ENCODE results near the gene SLC7A10.

Gene SLC7A10

DNA sequence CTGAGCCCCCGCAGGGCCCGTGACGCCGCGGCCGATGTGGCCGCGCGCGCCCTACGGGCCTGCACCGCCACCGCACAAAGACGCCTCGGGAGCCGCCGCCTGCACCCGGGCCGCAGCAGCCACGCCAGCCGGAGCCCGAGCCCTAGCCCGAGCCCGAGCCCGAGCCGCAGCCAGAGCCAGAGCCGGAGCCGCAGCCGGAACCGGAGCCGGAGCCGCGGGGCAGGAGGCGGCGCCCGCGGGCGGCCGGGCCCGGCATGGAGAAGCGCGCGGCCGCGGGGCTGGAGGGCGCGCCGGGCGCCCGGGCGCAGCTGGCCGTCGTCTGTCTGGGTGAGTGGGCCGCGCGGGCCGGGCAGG is 31.1 kb downstream of the SLC7A10 start:
- H3K9me3 ChIP-seq (ENCODE audit: insufficient read depth, low read length), result no peaks in the 10 kb centered on the region
- no peak overlapping the region for H3K4me2 ChIP-seq (ENCODE audit: low read length)
- H3K36me3 ChIP-seq (replicated peaks; ENCODE audit: low read depth, low read length), result no peaks in the 10 kb centered on the region
- no peak for TF ChIP-seq EZH2phosphoT487 (IDR thresholded peaks at IDR 0.05; ENCODE audit: low read depth)
- TF ChIP-seq, protein P1, sequence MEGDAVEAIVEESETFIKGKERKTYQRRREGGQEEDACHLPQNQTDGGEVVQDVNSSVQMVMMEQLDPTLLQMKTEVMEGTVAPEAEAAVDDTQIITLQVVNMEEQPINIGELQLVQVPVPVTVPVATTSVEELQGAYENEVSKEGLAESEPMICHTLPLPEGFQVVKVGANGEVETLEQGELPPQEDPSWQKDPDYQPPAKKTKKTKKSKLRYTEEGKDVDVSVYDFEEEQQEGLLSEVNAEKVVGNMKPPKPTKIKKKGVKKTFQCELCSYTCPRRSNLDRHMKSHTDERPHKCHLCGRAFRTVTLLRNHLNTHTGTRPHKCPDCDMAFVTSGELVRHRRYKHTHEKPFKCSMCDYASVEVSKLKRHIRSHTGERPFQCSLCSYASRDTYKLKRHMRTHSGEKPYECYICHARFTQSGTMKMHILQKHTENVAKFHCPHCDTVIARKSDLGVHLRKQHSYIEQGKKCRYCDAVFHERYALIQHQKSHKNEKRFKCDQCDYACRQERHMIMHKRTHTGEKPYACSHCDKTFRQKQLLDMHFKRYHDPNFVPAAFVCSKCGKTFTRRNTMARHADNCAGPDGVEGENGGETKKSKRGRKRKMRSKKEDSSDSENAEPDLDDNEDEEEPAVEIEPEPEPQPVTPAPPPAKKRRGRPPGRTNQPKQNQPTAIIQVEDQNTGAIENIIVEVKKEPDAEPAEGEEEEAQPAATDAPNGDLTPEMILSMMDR (IDR thresholded peaks at IDR 0.05; ENCODE audit: low read depth, low read length), result no peak
- no peaks in the 10 kb centered on the region for H3K27me3 ChIP-seq (ENCODE audit: low read depth, low read length)
- no peaks in the 10 kb centered on the region for H4K20me1 ChIP-seq (ENCODE audit: insufficient read depth, low read length)
- no peak overlapping the region for H3K4me3 ChIP-seq (ENCODE audit: low read length)
- no peak overlapping the region for H3K9ac ChIP-seq (ENCODE audit: low read length)
- H2AFZ ChIP-seq (ENCODE audit: low read depth, low read length), result no peak overlapping the region
- H3K79me2 ChIP-seq (ENCODE audit: low read length), result no peaks in the 10 kb centered on the region
- H3K4me1 ChIP-seq (ENCODE audit: low read length), result no peaks in the 10 kb centered on the region
- no peak overlapping the region for H3K27ac ChIP-seq (ENCODE audit: low read length)

DNA sequence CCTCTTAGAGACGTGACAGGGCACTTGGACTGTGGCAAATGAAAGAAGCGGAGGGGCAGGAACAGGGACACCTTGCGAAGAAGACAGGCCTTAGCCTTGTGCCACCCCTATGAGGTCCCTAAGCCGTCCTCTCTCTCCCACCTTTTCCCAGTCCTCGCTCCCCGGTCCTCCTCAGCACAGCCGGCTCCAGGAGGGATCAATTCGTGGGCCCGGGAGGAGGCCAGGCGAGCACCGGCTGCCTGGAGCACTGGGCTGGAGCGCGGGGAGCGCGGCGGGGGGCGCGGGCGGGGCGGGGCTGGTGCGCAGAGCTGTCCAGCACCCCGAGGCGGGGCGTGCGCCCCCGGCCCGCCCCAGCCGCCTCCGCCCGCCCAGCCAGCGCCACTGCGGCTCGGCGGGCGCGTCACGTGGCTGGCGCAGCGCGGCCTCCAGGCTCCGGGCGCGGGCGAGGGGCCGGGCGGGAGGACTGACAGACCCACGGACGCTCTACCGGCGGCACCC is 31.7 kb downstream of the SLC7A10 start, which contains the start of gene LRP3:
Gene LRP3, plus strand, starts transcription at position 466 of the 498 bp plus-strand sequence. CDS start 456 bp downstream, outside the sequence.
- H3K79me2 ChIP-seq (ENCODE audit: low read length), result no peaks in the 10 kb centered on the region
- TF ChIP-seq, protein P1 (IDR thresholded peaks at IDR 0.05; ENCODE audit: low read depth, low read length), result no peak
- no peak for TF ChIP-seq EZH2phosphoT487 (IDR thresholded peaks at IDR 0.05; ENCODE audit: low read depth)
- 0 out of 2 replicates have a peak, but pooled peaks cover 3% of the 10 kb centered on the region for H3K27me3 ChIP-seq (ENCODE audit: low read depth, low read length)
- no peaks in the 10 kb centered on the region for H3K4me1 ChIP-seq (ENCODE audit: low read length)
- no peak within 1 kb of the TSS for H3K4me2 ChIP-seq (ENCODE audit: low read length)
- H3K36me3 ChIP-seq (replicated peaks; ENCODE audit: low read depth, low read length), result no peaks in the 10 kb centered on the region
- H4K20me1 ChIP-seq (ENCODE audit: insufficient read depth, low read length), result no peaks in the 10 kb centered on the region
- no peak within 1 kb of the TSS for H3K4me3 ChIP-seq (ENCODE audit: low read length)
- H3K9ac ChIP-seq (ENCODE audit: low read length), result no peak within 1 kb of the TSS
- H2AFZ ChIP-seq (ENCODE audit: low read depth, low read length), result no peak within 1 kb of the TSS
- no peak within 1 kb of the TSS for H3K27ac ChIP-seq (ENCODE audit: low read length)
- no peaks in the 10 kb centered on the region for H3K9me3 ChIP-seq (ENCODE audit: insufficient read depth, low read length)

GRCh38 chr19:33193269-33193864 is 32.3 kb downstream of the SLC7A10 start:
- Histone ChIP-seq H3K4me2 (ENCODE audit: low read length) (no peak overlapping the region), H3K27ac (ENCODE audit: low read length) (no peak overlapping the region), H3K27me3 (ENCODE audit: low read depth, low read length) (0 out of 2 replicates have a peak, but pooled peaks cover 3% of the 10 kb centered on the region), H3K9ac (ENCODE audit: low read length) (no peak overlapping the region), H4K20me1 (ENCODE audit: insufficient read depth, low read length) (no peaks in the 10 kb centered on the region), H3K79me2 (ENCODE audit: low read length) (no peaks in the 10 kb centered on the region), H2AFZ (ENCODE audit: low read depth, low read length) (no peak overlapping the region), H3K4me1 (ENCODE audit: low read length) (no peaks in the 10 kb centered on the region), H3K9me3 (ENCODE audit: insufficient read depth, low read length) (no peaks in the 10 kb centered on the region), H3K36me3 (replicated peaks; ENCODE audit: low read depth, low read length) (no peaks in the 10 kb centered on the region), H3K4me3 (ENCODE audit: low read length) (no peak overlapping the region)
- TF ChIP-seq, protein P1 (IDR thresholded peaks at IDR 0.05; ENCODE audit: low read depth, low read length), result no peak
- no peak for TF ChIP-seq EZH2phosphoT487 (IDR thresholded peaks at IDR 0.05; ENCODE audit: low read depth)

GRCh38 chr19:33192010-33192409 is 33.6 kb downstream of the SLC7A10 start:
- Histone ChIP-seq H4K20me1 (ENCODE audit: insufficient read depth, low read length) (no peaks in the 10 kb centered on the region), H3K4me1 (ENCODE audit: low read length) (no peaks in the 10 kb centered on the region), H3K4me3 (ENCODE audit: low read length) (no peak overlapping the region), H3K79me2 (ENCODE audit: low read length) (no peaks in the 10 kb centered on the region), H3K4me2 (ENCODE audit: low read length) (no peak overlapping the region), H3K9ac (ENCODE audit: low read length) (no peak overlapping the region), H2AFZ (ENCODE audit: low read depth, low read length) (no peak overlapping the region), H3K36me3 (replicated peaks; ENCODE audit: low read depth, low read length) (no peaks in the 10 kb centered on the region), H3K9me3 (ENCODE audit: insufficient read depth, low read length) (no peaks in the 10 kb centered on the region), H3K27me3 (ENCODE audit: low read depth, low read length) (0 out of 2 replicates have a peak, but pooled peaks cover 3% of the 10 kb centered on the region), H3K27ac (ENCODE audit: low read length) (no peak overlapping the region)
- TF ChIP-seq, protein P1 (IDR thresholded peaks at IDR 0.05; ENCODE audit: low read depth, low read length), result peak; percentile 36; the same call in 1 of the 2 replicates
- TF ChIP-seq EZH2phosphoT487 (IDR thresholded peaks at IDR 0.05; ENCODE audit: low read depth), result no peak

Data from OCI-LY3 (cell line).